IPS DF 4.7 (cell line): Measurements from ENCODE around the gene CAPN5.

Experiments
- DNase-seq: peaks from one replicate; pipeline ENCODE4 v3.0.0-alpha.2; 2013; ENCODE audit warnings: low spot score; ENCODE audit errors: extremely low read depth

CAPN5 gene

DNA sequence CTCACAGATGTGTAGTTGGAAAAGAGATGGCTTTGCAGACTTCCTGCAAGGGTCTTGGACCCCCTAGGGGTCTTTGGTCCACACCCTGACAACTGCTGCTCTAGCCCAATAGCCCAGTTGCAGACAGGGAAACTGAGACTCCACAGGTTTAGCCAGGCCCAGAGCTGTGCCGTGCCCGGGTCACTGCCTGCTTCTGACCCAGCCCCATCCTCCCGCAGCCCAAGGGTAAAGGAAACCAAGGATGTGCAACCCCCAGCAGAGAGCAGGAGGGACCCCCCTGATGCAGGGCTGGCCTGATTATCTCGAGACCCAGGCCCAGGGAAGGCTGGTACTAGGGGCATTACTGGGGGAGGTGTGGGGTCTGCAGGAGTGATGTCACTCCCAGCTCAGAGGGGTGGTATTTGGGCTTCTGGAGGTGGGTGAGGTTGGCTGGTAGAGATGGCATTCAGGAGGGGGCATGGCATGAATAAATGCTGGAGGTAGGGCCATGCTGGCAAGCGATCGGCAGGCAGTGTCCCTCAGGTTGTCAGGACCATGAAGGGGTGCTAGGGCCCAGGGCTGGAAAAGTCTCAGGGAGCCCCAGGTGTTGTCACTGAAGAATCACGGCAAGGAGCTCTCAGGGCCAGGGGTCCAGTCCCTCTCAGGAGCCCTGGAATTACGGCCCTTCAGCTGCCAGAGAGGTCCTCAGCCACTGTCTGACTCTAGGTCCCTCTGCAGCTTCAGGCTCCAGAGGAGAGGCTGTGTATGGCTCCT, 82.4 kb downstream of the CAPN5 start:
- no peak for DNase-seq

DNA sequence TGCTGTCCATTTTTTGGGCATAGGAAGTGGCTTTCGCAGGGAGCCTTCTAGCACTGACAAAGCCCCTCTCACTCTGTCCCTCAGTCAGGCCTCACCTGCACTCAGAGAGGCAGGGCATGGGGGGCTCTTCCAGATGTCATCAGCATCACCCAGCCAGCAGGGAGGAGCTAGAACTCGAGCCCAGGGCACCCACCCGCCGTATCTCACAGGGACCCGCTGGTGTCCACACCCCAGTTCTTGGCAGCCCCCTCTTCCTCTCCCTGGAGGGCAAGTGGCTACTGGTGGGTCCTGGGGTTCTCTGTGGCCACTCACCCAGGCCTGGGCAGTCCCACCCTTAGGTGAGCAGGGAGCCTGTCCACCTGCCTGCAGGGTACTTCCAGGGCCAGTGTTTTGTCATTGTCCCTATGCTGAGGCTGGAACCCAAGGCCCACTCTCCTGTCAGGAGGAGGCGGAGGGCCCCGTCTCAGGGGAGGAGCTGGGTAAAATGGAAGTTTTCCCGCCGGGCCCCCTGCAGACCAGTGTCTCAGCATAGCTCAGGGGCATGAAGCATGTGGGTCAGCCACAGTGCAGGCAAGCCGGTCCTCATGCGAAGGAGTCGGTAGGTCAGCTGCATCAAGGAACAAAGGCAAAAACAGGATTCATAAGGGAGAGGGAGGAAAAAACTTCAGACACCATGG, 83.1 kb downstream of the CAPN5 start:
- DNase-seq, result no peak

DNA sequence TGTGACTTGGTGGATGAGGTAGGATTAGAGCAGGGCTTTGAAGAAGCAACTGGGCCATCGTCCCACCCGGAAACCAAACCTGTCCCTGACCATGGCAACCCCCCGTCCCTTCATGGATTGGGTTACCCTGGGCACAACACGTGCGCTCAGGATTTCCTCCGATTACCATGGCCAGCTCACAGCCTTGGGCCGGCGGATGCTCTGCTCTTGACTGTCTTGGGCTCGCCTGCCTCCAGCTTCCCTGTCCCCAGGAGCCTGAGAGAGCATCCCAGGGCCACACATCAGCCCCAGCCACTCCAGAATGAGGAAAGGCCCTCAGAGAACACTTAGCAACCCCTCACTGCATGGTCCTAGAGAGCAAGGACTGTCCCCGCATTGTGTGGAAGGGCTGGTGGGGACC, 84.1 kb downstream of the CAPN5 start:
- no peak for DNase-seq

DNA sequence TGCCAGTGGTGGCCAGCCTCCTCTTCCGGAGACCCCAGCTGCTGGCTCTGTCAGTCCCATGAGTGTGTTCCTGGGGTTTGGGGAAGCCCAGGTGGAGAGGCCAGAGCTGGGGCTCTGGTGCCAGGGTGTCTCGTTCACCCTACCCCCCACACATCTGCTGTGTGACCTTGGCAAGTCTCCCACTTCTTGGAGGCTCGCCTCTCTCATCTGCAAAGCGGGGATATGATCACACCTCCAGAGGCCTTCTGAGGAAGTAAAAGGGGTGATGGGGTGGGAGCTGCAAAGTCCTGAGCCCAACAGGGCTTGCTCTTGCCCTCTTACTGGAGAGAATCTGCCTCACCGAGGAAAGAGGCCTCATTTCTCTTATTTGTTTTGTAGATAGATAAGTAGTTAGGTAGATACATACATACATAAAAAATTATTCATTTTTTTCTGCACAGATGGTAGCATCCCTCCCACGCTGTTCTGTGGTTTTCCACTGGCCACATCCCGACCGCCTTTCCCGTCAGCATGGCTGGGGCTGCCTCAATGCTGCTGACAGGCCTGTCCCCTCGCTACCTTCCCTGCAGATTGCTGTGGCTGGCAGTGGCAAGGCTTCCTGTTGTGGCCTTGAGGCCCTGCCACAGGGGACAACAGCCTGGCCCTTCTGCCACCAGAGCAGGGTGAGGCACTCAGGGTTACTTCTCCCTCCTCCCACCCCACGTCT, 85.2 kb downstream of the CAPN5 start:
- DNase-seq, result no peak

DNA sequence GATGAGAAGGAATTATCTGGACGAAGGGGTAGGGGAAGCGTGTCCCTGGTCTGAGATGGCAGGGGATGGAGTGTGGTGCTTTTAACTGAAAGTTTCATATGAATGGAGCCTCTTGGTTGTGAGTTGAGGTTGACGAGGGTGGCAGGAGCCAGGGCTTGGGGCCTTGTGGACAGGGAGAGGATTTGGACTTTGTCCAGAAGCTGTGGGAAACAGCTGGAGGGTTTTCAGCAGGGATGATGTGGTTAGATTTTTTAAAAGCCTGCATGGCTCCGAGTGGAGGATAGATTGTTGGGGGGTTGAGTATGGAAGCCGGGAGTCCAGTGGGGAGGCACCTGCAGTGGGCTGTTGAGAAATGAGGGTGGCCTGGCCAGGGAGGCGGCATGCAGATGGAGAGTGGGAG, 86.1 kb downstream of the CAPN5 start:
- no peak for DNase-seq

DNA sequence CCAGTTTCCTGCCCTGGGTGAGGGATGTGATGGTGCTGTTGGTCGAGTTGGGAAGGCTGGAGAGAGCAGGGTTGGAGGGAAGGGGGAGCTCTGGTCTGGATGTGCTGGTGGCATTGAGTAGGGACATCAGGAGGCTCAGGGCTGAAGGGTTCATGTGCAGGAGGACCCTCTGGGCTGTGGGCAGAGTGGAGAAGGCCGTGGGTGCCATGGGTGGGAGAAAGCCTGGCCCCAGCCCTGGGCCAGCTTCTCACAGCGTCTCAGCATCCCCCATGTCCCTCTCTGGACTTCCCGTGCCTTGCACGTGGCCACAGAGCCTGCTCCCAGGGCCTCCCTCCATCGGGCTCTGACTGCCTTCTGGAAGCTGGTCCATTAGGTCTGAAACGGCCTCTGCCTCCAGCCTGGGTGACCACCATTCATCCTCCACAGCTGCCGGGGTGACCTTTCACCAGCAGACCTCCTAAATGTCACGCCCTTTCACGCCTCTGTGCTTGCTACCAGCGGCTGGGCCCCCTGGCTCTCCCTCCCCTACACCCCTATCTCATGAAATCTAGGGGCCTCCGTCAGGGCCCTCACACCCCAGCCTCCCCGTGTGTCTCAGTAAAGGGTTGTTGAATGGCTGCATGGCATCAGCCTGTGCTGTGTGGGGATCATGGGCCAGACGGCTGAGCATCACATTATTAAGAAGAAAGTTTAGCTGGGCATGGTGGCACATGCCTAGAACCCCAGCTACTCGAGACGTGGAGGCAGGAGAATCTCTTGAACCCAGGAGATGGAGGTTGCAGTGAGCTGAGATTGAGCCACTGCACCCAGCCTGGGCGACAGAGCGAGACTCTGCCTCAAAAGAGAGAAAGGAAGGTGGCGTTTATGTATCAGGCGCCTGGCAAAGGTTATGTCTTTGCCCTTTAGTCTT, 86.8 kb downstream of the CAPN5 start:
- DNase-seq, result no peak

DNA sequence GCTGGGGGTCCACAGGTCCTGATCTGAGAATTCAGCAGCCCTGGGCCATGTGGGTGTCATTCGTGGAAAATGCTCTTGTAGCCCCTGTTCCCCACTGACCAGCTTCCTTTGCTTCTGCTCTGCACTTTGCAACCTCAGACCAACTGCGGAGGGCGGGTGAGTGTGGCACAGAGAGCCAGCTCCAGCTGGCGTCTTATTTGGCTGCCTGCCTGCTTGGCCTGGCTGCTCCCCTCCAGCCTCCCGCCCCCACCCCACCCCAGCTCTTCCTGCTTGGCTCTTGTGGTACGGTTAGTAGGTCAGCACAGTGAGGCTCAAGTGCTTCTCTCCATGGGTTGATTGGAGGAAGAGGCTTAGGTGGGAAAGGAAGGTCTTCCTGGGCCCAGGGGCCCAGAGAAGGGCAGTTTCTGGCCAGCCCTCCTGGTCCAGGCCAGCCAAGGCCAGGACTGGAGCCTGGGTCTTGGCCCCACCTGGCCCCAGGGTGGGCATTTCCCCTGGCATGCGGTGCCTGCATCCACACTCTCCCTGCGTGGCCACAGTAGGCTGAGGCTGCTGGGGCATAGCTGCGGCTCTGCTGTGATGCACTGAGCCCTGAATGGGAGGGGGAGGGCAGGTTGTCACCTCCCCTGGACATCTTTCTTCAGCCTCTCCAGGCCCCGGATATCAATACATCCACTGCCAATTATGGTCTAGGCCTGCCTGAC, 87.8 kb downstream of the CAPN5 start:
- no peak for DNase-seq

DNA sequence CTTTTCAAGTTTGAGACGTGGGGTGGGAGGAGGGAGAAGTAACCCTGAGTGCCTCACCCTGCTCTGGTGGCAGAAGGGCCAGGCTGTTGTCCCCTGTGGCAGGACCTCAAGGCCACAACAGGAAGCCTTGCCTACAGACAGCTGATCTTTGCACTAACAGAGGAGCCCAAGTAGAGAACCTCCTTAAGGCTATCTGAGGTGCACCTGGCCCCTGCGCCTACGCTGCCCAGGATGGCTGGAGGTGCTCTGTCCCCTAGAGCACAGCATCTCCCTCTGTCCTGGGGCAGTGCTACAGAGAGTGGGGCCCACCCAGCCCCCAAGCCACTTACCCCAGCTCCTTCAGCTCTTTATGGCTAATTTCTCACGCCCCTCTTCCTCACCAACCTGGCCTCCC, 88.3 kb downstream of the CAPN5 start:
- no peak for DNase-seq

DNA sequence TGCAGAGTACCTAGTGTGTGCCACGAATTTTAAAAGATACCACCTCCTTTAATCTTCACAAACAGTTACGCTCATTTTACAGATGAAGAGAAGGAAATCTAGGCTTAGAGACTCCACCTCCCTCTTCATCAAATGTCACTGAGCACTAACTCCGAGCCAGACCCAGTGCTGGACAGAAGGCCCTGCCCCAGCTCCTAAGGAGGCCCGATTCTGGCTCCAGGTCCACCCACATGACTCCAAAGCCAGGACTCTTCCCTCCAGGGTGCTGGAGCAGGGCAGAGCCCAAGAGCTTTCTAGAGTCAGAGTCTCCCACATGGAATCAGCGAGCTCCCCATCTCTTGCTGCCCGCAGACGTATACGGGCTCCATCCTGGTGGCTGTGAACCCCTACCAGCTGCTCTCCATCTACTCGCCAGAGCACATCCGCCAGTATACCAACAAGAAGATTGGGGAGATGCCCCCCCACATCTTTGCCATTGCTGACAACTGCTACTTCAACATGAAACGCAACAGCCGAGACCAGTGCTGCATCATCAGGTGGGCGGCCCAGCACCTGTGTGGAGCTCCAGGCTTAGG, 88.9 kb downstream of the CAPN5 start:
- no peak for DNase-seq

DNA sequence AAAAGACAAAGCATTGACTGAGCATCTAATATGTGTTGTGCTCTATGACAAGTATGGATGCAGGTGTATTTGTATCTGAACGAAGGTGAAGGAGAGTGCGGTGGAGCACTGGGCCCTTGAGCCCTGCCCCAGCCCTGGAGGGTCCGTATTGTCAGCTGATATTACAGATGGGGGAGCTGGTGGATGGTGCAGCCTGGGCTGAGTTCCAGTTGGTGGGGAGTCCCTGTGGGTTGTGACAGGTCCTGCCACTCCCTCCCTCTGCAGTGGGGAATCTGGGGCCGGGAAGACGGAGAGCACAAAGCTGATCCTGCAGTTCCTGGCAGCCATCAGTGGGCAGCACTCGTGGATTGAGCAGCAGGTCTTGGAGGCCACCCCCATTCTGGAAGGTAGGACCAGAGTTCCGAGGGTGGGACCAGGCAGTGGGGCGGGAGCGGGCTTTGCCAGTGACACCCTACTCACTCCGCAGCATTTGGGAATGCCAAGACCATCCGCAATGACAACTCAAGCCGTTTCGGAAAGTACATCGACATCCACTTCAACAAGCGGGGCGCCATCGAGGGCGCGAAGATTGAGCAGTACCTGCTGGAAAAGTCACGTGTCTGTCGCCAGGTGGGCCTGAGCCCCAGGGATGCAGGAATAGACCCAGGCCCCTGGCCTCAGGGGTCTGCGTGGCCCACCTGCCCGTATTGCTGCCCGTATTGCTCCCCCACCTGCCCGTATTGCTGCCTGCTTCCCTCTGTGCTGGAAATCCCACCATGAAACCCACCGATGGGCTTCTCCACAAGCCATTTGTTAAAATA, 89.8 kb downstream of the CAPN5 start:
- no peak for DNase-seq

DNA sequence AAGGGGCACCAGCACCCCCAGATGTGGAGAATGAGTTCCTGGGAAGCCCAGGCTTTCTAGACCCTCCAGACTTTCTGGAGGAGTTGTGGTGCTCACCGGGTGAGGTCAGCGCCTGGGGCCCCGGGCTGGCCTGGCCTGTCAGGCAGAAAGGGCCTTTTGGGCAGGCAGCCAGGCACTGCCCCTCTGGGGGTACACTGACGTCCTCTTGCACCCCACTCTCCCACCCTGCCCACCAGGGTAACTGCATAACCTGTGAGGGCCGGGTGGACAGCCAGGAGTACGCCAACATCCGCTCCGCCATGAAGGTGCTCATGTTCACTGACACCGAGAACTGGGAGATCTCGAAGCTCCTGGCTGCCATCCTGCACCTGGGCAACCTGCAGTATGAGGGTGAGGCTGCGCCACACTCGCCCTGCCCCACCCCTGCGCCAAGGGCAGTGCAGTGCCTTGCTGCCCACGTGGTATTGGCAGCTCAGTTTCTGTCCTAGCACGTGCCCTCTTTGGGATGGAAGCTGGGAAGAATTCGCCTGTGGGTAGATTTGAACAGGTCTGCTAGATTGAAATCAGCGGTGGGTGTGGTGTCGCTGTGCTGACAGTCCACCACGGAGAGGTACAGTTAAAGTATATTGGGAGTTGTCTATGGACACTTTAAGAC, 91.4 kb downstream of the CAPN5 start:
- no peak for DNase-seq

DNA sequence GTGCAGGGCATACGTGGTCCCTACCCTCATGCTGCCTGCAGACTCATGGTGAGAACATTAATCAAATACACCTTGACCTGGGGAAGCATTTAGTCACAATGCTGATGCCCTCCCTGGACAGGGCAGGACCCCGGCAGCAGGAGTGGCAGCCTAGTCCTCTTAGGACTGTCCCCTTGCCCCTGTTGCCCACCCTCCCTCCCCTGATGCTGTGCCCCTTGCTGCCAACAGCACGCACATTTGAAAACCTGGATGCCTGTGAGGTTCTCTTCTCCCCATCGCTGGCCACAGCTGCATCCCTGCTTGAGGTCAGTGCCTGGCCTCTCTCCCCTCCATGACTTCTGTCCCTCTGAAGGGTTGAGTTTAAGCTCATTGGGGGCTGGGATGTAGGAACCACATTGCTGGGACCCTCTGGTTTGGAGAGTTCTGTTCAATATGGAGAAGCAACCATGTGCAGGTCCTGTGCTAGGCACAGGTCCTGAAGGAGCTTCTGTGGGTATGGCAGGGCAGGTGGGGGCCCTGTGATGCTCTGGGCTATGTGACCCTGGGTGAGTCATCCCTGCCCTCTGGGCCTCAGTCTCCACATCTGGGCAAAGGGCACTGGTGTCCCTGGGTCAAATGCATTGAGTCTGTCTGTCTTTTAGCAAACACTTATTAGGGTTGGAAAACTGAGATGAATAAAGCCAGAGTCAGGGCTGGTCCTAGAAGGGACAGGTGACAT, 92.6 kb downstream of the CAPN5 start:
- DNase-seq, result no peak

DNA sequence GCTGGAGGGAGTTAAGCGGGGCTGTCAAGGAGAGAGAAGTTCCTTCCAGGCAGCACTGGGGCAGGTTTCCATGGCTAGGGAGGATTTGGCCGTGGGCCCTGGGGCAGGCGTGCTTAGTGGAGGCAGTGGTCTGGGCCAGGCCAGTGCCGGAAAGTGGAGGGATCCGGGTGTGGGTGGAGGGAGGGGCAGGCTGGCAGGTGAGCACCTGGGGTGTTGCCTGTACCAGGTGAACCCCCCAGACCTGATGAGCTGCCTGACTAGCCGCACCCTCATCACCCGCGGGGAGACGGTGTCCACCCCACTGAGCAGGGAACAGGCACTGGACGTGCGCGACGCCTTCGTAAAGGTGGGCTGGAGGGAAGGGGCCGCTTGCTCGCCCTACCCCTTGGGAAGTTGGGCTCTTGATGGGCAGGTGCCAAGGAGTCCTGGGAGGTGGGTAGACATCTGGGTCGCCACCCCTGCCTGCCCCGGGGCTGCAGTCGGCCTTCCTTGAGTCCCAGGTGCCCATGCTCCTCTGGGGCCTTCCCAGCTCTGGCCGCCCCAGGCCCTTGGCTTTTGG, 93.2 kb downstream of the CAPN5 start:
- DNase-seq, result no peak

DNA sequence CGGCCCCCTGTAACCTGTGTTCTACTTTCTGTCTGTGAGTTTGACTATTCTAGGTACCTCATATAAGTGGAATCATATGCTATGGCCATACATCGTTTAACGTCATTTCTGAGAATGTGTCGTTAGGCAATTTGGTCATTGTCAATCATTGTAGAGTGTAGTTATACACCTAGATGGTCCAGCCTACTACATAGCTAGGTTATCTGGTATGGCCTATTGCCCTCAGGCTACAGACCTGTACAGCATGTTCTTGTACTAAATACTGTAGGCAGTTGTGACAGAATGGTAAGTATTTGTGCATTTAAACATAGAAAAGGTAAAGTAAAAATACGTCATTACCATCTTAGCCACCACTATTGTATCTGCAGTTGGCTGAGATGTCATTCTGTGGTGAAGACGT, 96.5 kb downstream of the CAPN5 start:
- no peak for DNase-seq

DNA sequence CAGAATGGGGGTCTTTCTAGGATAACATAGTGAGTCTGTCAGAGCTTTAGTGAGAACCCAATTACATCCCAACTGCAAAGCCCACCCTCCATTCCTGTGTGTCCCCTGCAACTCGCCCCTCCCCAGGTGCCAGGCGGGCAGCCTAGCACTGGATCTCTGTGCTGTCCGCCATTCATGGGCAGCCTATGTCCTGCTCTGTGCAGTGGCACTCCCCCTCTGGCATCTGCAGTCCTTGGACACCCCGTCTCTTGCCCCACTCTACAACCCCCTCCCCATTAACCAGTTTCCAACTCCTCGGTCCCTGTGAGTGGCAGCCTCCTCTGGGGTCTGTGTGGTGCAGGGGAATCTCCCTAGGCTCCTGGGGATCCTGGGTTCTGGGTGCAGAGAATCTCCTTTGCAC, 98.3 kb downstream of the CAPN5 start:
- DNase-seq, result no peak

DNA sequence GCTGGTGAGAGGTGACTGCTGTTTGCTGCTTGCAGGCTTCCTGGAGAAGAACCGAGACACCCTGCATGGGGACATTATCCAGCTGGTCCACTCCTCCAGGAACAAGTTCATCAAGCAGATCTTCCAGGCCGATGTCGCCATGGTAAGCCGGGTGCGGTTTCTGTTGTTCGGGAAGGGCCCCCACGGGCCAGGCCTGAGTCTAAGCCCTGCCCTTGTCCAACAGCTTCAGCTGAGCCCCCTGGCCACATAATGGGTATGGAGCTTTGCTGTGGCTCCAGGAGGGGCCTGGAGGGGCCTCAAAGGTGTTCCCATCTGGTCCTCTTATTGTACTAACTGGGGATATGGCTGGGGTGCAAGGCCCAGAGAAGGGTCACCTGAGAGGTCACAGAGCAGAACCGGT, 99.2 kb downstream of the CAPN5 start:
- no peak for DNase-seq

DNA sequence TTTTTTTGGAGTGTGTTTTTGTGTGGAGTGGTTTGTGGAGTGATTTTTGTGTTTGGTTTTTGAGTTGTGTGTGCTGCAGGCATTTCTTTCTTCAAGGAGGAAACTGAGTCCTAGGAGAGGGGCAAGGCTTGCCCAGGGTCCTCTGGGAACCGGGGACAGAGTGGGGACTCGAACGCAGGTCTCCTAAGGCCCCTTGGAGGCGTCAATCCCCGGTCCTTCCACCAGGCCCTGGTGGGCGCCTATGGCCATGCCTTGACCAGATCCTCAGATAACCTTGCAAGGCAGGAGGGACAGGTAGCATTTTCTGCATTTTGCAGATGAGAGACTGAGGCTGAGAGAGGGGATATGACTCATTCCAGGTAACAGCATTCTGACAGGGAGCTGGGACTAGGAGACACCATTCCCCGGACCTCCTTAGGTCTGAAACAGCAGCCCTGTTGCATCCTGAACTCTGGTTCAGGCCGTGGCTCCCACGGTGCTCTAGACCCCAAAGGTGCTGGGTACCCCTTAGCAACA, 100.4 kb downstream of the CAPN5 start:
- DNase-seq, result no peak

DNA sequence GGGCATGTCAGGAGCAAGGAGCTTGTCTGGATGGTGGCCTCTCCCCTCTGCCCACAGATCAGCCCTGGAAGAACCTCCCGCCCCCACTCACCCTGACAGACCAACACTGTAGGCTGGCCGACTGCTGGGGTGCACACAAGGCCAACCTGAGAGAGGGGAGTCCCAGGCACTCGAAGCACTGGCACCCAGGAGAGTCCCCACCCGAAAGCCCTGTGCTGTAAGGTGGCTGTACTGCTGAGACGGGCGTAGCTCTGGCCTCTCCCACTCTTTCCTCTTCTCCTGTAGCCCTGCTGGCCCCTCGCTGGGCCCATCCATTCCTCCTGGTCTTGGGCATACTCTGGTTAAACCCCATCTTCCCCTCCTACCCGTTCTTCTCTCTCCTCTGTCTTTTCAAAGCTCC, 101.0 kb downstream of the CAPN5 start:
- DNase-seq, result no peak
